Prostate gland (tissue), 2 donors: ENCODE measurements around the gene NEDD8. TPM values are rescaled to one million over a fixed set of nuclear protein-coding genes. Genes with fewer than 3 reads are reported as not detected.

ENCODE experiments used
- DNase-seq: peaks from one replicate; pipeline ENCODE4 v3.0.0-alpha.2; 2019; ENCODE audit warnings: low spot score
- H3K27ac ChIP-seq, 2 donors: fragments of 200-600 bp; sonication (generic); 2 replicates each; pipeline ENCODE4 v1.5.1; 2017 to 2019
- H3K27me3 ChIP-seq: fragments of 200-600 bp; sonication (generic); replicated peaks from 2 replicates; pipeline ENCODE4 v1.5.1; 2019; ENCODE audit not compliant: insufficient read depth
- H3K36me3 ChIP-seq, 2 donors: fragments of 200-600 bp; sonication (generic); 1 replicate in 1 of 2; 2 replicates in 1 of 2; pipeline versions ENCODE4 v1.5.1 to v1.8.1; 2017 to 2019
- H3K4me1 ChIP-seq: fragments of 200-600 bp; sonication (generic); replicated peaks from 2 replicates; pipeline ENCODE4 v1.5.1; 2019
- H3K4me3 ChIP-seq, 2 donors: fragments of 200-600 bp; sonication (generic); 2 replicates each; pipeline ENCODE4 v1.5.1; 2017 to 2019
- H3K9me3 ChIP-seq: fragments of 200-600 bp; sonication (generic); 2 replicates; pipeline ENCODE4 v1.5.1; 2017
- CTCF ChIP-seq, 4 experiments: fragments of 200-600 bp in 2 of 4; fragments of 450-650 bp in 2 of 4; sonication (generic) in 2 of 4; IDR thresholded peaks; 1 replicate in 3 of 4; 2 replicates in 1 of 4; pipeline ENCODE4 v1.5.1; 2016 to 2019; ENCODE audit warnings: antibody characterized with exemption in 4 of 4, mild to moderate bottlenecking in 2 of 4, moderate library complexity in 2 of 4
- POLR2A ChIP-seq: fragments of 450-650 bp; IDR thresholded peaks from one replicate; pipeline ENCODE4 v1.6.1; 2016; ENCODE audit warnings: antibody characterized with exemption, mild to moderate bottlenecking
- POLR2AphosphoS5 ChIP-seq: sonication (generic); formaldehyde crosslinking; IDR thresholded peaks from one replicate; pipeline ENCODE4 v1.6.1; 2017; ENCODE audit warnings: antibody characterized with exemption
- WGBS: methylation state at CpG from one replicate; pipeline ENCODE4 v1.1.5; 2018; 5-methylcytosine and 5-hydroxymethylcytosine counted together
- intact Hi-C: fragments of 100-400 bp; cut with DNase I; formaldehyde crosslinking; loops from one replicate; pipeline ENCODE4 v1.14.2; 2022
- total RNA-seq, 2 donors: library from RNA; depleted of rRNA; stranded (reverse); fragments of >200 nt; gene quantifications; one replicate each; pipeline ENCODE4 v1.1.0, GENCODE V29; 2016

Gene NEDD8
- total RNA-seq, 2 donors from 2014 or later: 114 to 185 TPM

- Histone ChIP-seq H3K9me3 (no peaks in the 10 kb centered on the region), H3K27ac (no peak overlapping the region), H3K4me3 (no peak overlapping the region), H3K27me3 (no peaks in the 10 kb centered on the region), H3K36me3 (peaks cover 0 to 6% of the 10 kb centered on the region in 2 donors), H3K4me1 (no peaks in the 10 kb centered on the region)
- no peak for DNase-seq
- intact Hi-C loops: no loop called here
- TF ChIP-seq POLR2A: no peak
- TF ChIP-seq POLR2AphosphoS5: no peak
- no peak for TF ChIP-seq CTCF (IDR thresholded peaks at IDR 0.05)
- WGBS: 96% methylated on average over 10 of the region's 14 CpGs
These were observed 37.9 kb upstream of the NEDD8 start for GRCh38 chr14:24269910-24270536.

- no peaks in the 10 kb centered on the region for H3K4me1 ChIP-seq
- intact Hi-C loops: no loop called here
- H3K27me3 ChIP-seq: no peaks in the 10 kb centered on the region
- no peak overlapping the region for H3K27ac ChIP-seq
- DNase-seq: no peak
- TF ChIP-seq CTCF (IDR thresholded peaks at IDR 0.05) (no peak), POLR2A (no peak), POLR2AphosphoS5 (no peak)
- H3K9me3 ChIP-seq: no peaks in the 10 kb centered on the region
- H3K36me3 ChIP-seq: peaks cover 0 to 6% of the 10 kb centered on the region in 2 donors
- H3K4me3 ChIP-seq: no peak overlapping the region
- 95% methylated on average over 8 of the region's 8 CpGs for WGBS
These were observed 37.2 kb upstream of the NEDD8 start for GRCh38 chr14:24269368-24269767.

- no peak overlapping the region for H3K4me3 ChIP-seq
- H3K36me3 ChIP-seq: peaks cover 0 to 6% of the 10 kb centered on the region in 2 donors
- 83% methylated on average over 9 of the region's 9 CpGs for WGBS
- no peak for DNase-seq
- H3K4me1 ChIP-seq: no peaks in the 10 kb centered on the region
- no peak overlapping the region for H3K27ac ChIP-seq
- H3K9me3 ChIP-seq: no peaks in the 10 kb centered on the region
- no peaks in the 10 kb centered on the region for H3K27me3 ChIP-seq
- TF ChIP-seq CTCF (IDR thresholded peaks at IDR 0.05) (no peak), POLR2AphosphoS5 (no peak), POLR2A (no peak)
- intact Hi-C loops: no loop called here
These were observed 36.1 kb upstream of the NEDD8 start for GRCh38 chr14:24268225-24268624.

GRCh38 chr14:24267516-24267915, 35.3 kb upstream of the NEDD8 start:
- DNase-seq: no peak
- 91% methylated on average over 9 of the region's 9 CpGs for WGBS
- intact Hi-C loops: no loop called here
- H3K9me3 ChIP-seq: no peaks in the 10 kb centered on the region
- no peaks in the 10 kb centered on the region for H3K27me3 ChIP-seq
- H3K4me1 ChIP-seq: no peaks in the 10 kb centered on the region
- no peak overlapping the region for H3K27ac ChIP-seq
- H3K36me3 ChIP-seq: peaks cover 0 to 6% of the 10 kb centered on the region in 2 donors
- TF ChIP-seq CTCF (IDR thresholded peaks at IDR 0.05) (no peak), POLR2AphosphoS5 (no peak)
- H3K4me3 ChIP-seq: no peak overlapping the region
